Liver (tissue), 9 donors: ENCODE data around the gene PLCXD3. TPM values are rescaled to one million over a fixed set of nuclear protein-coding genes. Genes with fewer than 3 reads are reported as not detected.

Experiments
- DNase-seq: peaks from one replicate; pipeline ENCODE4 v3.0.0-alpha.2; 2017; ENCODE audit warnings: low spot score
- H3K27ac ChIP-seq, 2 donors: one replicate each; pipeline ENCODE4 v1.7.0; 2013; ENCODE audit warnings: inconsistent platforms in 2 of 2, low read length in 2 of 2, control low read depth in 1 of 2, low read depth in 1 of 2, mild to moderate bottlenecking in 1 of 2
- H3K27me3 ChIP-seq, 4 donors: one replicate each; pipeline versions ENCODE4 v1.6.1 to v1.7.0; 2013; ENCODE audit warnings: low read length in 3 of 4, inconsistent platforms in 1 of 4, mild to moderate bottlenecking in 1 of 4, moderate library complexity in 1 of 4; ENCODE audit not compliant: control insufficient read depth in 4 of 4, insufficient read depth in 4 of 4
- H3K36me3 ChIP-seq, 4 donors: one replicate each; pipeline versions ENCODE4 v1.6.1 to v1.7.0; 2013; ENCODE audit warnings: low read length in 3 of 4, mild to moderate bottlenecking in 3 of 4, low read depth in 1 of 4, moderate library complexity in 1 of 4; ENCODE audit not compliant: control insufficient read depth in 4 of 4, insufficient read depth in 3 of 4
- H3K4me1 ChIP-seq, 4 donors: one replicate each; pipeline versions ENCODE4 v1.6.1 to v1.7.0; 2013; ENCODE audit warnings: low read length in 3 of 4, mild to moderate bottlenecking in 3 of 4, moderate library complexity in 1 of 4; ENCODE audit not compliant: control insufficient read depth in 4 of 4, insufficient read depth in 4 of 4
- H3K4me3 ChIP-seq, 3 donors: one replicate each; pipeline versions ENCODE4 v1.6.1 to v1.7.0; 2013; ENCODE audit warnings: low read length in 3 of 3, control low read depth in 1 of 3, low read depth in 1 of 3, mild to moderate bottlenecking in 1 of 3
- H3K9ac ChIP-seq, 2 donors: one replicate each; pipeline ENCODE4 v1.7.0; 2013; ENCODE audit warnings: low read length in 2 of 2, mild to moderate bottlenecking in 2 of 2, moderate library complexity in 2 of 2, control low read depth in 1 of 2, low read depth in 1 of 2
- H3K9me3 ChIP-seq, 4 donors: one replicate each; pipeline versions ENCODE4 v1.6.1 to v1.7.0; 2013; ENCODE audit warnings: low read length in 3 of 4; ENCODE audit not compliant: control insufficient read depth in 4 of 4
- CTCF ChIP-seq: fragments of 150-350 bp; IDR thresholded peaks from 2 replicates; pipeline ENCODE4 v1.5.1; 2017; ENCODE audit warnings: improper control_type of control experiment, low read depth, low read length; ENCODE audit not compliant: missing input control
- EGR1 ChIP-seq, 2 donors: IDR thresholded peaks; 2 replicates each; pipeline ENCODE4 v1.6.1; 2016 to 2018; ENCODE audit warnings: antibody characterized with exemption in 2 of 2, low read depth in 2 of 2
- FOXA1 ChIP-seq: IDR thresholded peaks from 2 replicates; pipeline ENCODE4 v1.6.1; 2016; ENCODE audit warnings: antibody characterized with exemption
- FOXA2 ChIP-seq: IDR thresholded peaks from 2 replicates; pipeline ENCODE4 v1.6.1; 2016; ENCODE audit warnings: antibody characterized with exemption
- GABPA ChIP-seq, 2 donors: IDR thresholded peaks in 1 of 2; conservative IDR thresholded peaks in 1 of 2; 2 replicates each; pipeline ENCODE4 v1.6.1; 2016; ENCODE audit warnings: antibody characterized with exemption in 2 of 2, mild to moderate bottlenecking in 1 of 2, moderate library complexity in 1 of 2
- HNF4A ChIP-seq, 2 donors: conservative IDR thresholded peaks; 2 replicates each; pipeline ENCODE4 v1.6.1; 2016; ENCODE audit warnings: antibody characterized with exemption in 2 of 2, mild to moderate bottlenecking in 2 of 2
- HNF4G ChIP-seq: IDR thresholded peaks from 2 replicates; pipeline ENCODE4 v1.6.1; 2016; ENCODE audit warnings: antibody characterized with exemption
- JUND ChIP-seq, 2 donors: IDR thresholded peaks; 2 replicates each; pipeline ENCODE4 v1.6.1; 2016; ENCODE audit warnings: antibody characterized with exemption in 2 of 2
- NR2F2 ChIP-seq: IDR thresholded peaks from 2 replicates; pipeline ENCODE4 v1.6.1; 2016; ENCODE audit warnings: antibody characterized with exemption
- RAD21 ChIP-seq, 2 donors: IDR thresholded peaks; 2 replicates each; pipeline ENCODE4 v1.6.1; 2016; ENCODE audit warnings: antibody characterized with exemption in 2 of 2, mild to moderate bottlenecking in 2 of 2
- RXRA ChIP-seq, 2 donors: IDR thresholded peaks; 2 replicates each; pipeline ENCODE4 v1.6.1; 2017 to 2018; ENCODE audit warnings: antibody characterized with exemption in 2 of 2, mild to moderate bottlenecking in 1 of 2
- SP1 ChIP-seq: IDR thresholded peaks from 2 replicates; pipeline ENCODE4 v1.6.1; 2018; ENCODE audit warnings: antibody characterized with exemption, mild to moderate bottlenecking
- TAF1 ChIP-seq: conservative IDR thresholded peaks from 2 replicates; pipeline ENCODE4 v1.6.1; 2016; ENCODE audit warnings: antibody characterized with exemption, mild to moderate bottlenecking
- YY1 ChIP-seq: IDR thresholded peaks from 2 replicates; pipeline ENCODE4 v1.6.1; 2016; ENCODE audit warnings: antibody characterized with exemption, mild to moderate bottlenecking
- WGBS: extraction: QIAGEN DNeasy Blood & Tissue Kit; methylation state at CpG from one replicate; pipeline ENCODE4 v1.1.7; 2013; 5-methylcytosine and 5-hydroxymethylcytosine counted together
- polyA plus RNA-seq, 2 donors: library from polyadenylated mRNA; stranded (reverse) in 1 of 2; unstranded in 1 of 2; fragments of 200-250 nt in 1 of 2; fragments of >200 nt in 1 of 2; fragmentation: Nextera tagmentation in 1 of 2; extraction: Ambion mirVana in 1 of 2; gene quantifications; one replicate each; pipeline versions ENCODE4 v1.2.1 to v1.2.3, GENCODE V29; 2013 to 2015
- total RNA-seq, 2 donors: library from RNA; depleted of rRNA; stranded (reverse); fragments of >200 nt; gene quantifications; one replicate each; pipeline ENCODE4 v1.2.3, GENCODE V29; 2014
- TF ChIP-seq, protein P1 (sequence below): IDR thresholded peaks from 2 replicates; pipeline ENCODE4 v1.6.1; 2016; ENCODE audit warnings: antibody characterized with exemption
- TF ChIP-seq, protein P2 (sequence below): IDR thresholded peaks from 2 replicates; pipeline ENCODE4 v1.6.1; 2016; ENCODE audit warnings: antibody characterized with exemption
- TF ChIP-seq, protein P3 (sequence below): IDR thresholded peaks from 2 replicates; pipeline ENCODE4 v1.6.1; 2016; ENCODE audit warnings: antibody characterized with exemption, mild to moderate bottlenecking
- donor health status: healthy.
- donor health status: healthy.
- donor health status: healthy.
- donor health status: healthy.
- donor health status: healthy.

The PLCXD3 gene
- total and polyA plus RNA-seq, 4 donors, result 0.05 to 2.4 (median 0.58) TPM

DNA sequence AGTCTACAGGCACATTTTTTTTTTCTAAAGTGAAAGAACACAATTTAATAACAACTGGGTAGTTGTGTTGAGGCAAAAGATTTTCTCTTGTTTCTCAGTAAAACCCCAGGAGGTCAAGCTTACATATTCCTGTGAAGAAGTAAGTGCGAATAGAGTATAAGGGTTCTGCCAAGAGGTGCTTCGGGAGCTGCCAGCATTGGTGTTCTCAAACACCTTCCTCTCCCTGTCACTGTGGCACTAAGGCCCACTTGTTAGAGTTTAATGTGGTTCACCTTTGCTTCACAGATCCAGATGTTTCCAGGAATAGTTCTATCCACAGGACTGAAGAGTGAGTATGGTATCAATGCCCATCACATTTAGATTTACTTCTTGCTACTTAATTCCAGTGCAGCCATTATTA is 205.3 kb downstream of the PLCXD3 start:
- no peaks in the 10 kb centered on the region for H3K27me3 ChIP-seq

More for the DNA sequence above, 205.3 kb downstream of the PLCXD3 start:
- no peaks in the 10 kb centered on the region for H3K36me3 ChIP-seq
- H3K9me3 ChIP-seq, result no peaks in the 10 kb centered on the region
- no peak for DNase-seq
- 86% methylated on average over 2 of the region's 2 CpGs for WGBS
- H3K4me3 ChIP-seq, result no peak overlapping the region
- TF ChIP-seq, protein P1, sequence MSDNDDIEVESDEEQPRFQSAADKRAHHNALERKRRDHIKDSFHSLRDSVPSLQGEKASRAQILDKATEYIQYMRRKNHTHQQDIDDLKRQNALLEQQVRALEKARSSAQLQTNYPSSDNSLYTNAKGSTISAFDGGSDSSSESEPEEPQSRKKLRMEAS, result no peak
- TF ChIP-seq NR2F2 (no peak), SP1 (no peak), JUND (IDR thresholded peaks at IDR 0.05) (no peak), YY1 (no peak), HNF4G (no peak), CTCF (no peak), TAF1 (no peak), FOXA1 (no peak), EGR1 (IDR thresholded peaks at IDR 0.05; ENCODE audit: low read depth in 2 of 2) (no peak), HNF4A (conservative IDR thresholded peaks at IDR 0.05) (no peak), GABPA (IDR thresholded peaks at IDR 0.05 in 1 of 2, conservative IDR thresholded peaks at IDR 0.05 in 1 of 2) (no peak), RAD21 (IDR thresholded peaks at IDR 0.05) (no peak), FOXA2 (no peak), RXRA (IDR thresholded peaks at IDR 0.05) (no peak)
- TF ChIP-seq, protein P2, sequence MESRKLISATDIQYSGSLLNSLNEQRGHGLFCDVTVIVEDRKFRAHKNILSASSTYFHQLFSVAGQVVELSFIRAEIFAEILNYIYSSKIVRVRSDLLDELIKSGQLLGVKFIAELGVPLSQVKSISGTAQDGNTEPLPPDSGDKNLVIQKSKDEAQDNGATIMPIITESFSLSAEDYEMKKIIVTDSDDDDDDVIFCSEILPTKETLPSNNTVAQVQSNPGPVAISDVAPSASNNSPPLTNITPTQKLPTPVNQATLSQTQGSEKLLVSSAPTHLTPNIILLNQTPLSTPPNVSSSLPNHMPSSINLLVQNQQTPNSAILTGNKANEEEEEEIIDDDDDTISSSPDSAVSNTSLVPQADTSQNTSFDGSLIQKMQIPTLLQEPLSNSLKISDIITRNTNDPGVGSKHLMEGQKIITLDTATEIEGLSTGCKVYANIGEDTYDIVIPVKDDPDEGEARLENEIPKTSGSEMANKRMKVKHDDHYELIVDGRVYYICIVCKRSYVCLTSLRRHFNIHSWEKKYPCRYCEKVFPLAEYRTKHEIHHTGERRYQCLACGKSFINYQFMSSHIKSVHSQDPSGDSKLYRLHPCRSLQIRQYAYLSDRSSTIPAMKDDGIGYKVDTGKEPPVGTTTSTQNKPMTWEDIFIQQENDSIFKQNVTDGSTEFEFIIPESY, result no peak
- TF ChIP-seq, protein P3, sequence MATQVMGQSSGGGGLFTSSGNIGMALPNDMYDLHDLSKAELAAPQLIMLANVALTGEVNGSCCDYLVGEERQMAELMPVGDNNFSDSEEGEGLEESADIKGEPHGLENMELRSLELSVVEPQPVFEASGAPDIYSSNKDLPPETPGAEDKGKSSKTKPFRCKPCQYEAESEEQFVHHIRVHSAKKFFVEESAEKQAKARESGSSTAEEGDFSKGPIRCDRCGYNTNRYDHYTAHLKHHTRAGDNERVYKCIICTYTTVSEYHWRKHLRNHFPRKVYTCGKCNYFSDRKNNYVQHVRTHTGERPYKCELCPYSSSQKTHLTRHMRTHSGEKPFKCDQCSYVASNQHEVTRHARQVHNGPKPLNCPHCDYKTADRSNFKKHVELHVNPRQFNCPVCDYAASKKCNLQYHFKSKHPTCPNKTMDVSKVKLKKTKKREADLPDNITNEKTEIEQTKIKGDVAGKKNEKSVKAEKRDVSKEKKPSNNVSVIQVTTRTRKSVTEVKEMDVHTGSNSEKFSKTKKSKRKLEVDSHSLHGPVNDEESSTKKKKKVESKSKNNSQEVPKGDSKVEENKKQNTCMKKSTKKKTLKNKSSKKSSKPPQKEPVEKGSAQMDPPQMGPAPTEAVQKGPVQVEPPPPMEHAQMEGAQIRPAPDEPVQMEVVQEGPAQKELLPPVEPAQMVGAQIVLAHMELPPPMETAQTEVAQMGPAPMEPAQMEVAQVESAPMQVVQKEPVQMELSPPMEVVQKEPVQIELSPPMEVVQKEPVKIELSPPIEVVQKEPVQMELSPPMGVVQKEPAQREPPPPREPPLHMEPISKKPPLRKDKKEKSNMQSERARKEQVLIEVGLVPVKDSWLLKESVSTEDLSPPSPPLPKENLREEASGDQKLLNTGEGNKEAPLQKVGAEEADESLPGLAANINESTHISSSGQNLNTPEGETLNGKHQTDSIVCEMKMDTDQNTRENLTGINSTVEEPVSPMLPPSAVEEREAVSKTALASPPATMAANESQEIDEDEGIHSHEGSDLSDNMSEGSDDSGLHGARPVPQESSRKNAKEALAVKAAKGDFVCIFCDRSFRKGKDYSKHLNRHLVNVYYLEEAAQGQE, result no peak
- no peak overlapping the region for H3K27ac ChIP-seq
- no peaks in the 10 kb centered on the region for H3K4me1 ChIP-seq
- no peak overlapping the region for H3K9ac ChIP-seq
